Measurements from ENCODE around the gene BGN.

Gene BGN

DNA sequence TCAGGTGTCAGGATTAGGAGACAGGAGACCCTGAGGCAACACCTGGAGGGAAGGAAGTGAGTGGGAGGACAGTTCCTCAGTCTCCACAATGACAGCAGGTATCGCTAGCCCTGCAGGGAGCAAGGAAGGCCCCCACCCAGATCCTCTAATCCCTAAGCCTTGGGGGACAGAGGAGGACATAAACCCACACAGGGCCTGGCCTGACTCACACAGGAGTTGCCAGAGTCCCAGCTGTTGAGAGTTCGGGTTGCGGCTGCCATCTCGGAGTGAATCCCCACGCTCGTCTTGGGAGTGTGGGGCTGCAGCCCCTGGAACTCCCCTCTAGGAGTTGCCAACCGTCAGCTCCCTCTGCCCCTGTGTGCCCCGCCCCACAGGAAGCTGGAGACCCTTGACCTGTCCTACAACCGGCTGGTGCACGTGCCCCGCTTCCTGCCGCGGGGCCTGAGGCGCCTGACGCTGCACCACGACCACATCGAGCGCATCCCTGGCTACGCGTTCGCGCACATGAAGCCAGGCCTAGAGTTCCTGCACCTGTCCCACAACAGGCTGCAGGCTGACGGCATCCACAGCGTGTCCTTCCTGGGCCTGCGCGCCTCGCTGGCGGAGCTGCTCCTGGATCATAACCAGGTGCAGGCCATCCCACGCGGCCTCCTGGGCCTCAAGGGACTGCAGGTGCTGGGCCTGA is 9.2 kb upstream of the BGN start:
- DNase-seq (ENCODE audit: low read depth), result no peak

DNA sequence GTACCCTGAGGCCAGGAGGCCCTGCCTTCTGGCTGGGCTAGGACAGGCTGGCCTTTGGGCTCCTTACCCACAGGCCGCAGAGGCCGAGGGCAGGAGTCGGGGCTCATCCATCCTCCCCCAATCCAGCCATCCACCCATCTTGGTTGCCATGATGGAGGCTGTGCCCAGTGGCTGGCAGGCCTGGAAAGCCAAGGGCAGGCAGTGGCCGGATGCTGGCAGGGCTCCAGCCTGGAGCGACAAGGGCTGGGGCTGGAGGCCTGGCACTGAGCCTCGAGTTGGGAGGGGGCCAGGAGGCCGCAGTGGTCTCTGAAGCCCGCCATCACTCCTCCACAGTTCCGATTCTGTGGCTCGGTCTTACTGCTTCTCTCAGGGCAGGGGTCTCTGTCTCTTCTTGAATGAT is 8.6 kb upstream of the BGN start:
- no peak for DNase-seq (ENCODE audit: low read depth)

DNA sequence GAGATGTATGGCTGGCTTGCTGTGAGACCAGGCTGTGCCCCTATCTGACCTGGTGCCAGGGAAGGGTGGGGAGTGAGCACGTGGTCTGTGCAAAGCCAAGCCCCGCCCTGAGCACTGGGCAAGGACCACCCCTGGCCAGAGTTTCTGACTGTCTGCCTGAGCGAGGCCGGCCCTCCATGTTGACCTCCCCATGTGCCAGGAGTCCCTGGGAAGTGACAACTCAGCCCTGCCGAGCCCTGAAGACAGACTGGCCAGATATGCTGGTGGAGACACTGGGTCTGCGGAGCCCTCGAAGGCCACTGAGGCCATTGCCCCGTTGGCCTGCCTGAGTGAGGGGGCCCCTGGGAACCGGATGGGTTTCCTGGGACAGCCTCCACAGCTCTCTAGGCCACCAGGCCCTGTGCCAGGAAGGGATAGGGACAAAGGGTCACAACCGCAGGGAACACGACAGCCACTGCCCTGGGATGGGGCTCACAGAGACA is 7.1 kb upstream of the BGN start:
- DNase-seq (ENCODE audit: low read depth), result no peak

DNA sequence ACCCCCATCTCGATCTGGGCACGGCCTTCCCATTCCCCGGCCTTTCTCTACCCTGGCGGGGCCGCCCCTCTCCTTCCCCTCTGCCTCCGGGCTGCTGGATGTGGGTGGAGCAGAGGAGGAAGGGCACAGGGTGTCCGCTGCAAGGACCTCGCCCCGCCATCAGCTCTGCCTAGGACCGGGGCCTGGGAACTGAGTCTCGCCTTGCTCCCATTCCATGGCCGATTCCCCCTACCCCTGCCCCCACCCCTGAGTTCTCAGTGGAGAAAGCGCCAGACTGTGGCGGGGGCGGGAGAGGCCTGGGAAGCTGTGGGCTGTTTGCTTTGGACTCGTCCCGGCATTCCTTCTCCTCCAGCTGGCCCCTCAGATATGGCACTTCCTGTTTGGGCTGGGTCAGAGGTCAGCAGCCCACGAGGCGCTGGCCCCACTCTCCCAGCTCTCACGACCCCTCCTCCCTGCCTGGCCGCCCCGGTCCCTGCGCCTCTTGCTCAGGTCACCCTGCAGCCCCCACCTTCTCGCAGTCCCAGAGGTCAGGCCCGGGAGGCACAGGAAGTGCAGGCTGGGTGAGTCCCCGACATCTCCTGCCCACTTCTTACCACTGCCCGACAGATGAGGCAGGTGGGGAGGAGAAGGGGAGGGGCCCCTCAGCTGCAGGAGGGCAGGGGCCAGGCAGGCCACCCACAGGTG is 6.4 kb upstream of the BGN start:
- no peak for DNase-seq (ENCODE audit: low read depth)

DNA sequence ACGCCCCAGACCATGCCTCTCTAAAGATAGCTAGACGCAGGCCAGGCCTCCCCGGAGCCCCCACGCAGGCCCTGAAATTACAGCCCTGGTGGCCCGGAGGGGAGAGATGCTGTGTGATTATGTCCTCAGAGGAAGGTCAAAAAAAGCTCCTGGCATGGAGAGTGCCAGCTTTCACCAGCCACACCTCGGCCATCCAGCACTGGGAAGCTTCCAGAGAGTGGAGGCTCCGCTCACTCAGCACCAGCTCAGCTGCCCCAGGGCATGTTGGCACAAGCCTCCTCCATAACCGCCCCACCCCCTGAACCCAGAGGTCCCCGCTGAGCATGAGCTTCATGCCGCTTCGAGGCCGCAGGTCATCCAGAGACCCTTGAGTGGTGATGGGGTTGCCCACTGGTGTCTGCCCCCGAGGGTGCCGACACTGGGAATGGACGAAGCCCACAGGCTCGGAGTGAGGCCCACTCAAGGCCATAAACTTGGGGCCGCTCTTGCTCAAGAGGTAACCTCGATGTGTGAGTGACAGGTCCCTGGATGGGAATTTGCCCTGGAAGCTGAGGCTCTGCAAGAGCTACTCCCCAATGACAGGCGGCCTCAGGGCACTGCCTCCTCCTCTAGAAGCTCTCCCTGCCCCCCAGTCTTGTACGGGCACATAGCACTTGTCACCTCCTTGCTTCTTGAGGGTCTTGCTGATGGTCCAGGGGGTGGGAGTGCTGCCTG is 4.4 kb upstream of the BGN start:
- no peak for DNase-seq (ENCODE audit: low read depth)

DNA sequence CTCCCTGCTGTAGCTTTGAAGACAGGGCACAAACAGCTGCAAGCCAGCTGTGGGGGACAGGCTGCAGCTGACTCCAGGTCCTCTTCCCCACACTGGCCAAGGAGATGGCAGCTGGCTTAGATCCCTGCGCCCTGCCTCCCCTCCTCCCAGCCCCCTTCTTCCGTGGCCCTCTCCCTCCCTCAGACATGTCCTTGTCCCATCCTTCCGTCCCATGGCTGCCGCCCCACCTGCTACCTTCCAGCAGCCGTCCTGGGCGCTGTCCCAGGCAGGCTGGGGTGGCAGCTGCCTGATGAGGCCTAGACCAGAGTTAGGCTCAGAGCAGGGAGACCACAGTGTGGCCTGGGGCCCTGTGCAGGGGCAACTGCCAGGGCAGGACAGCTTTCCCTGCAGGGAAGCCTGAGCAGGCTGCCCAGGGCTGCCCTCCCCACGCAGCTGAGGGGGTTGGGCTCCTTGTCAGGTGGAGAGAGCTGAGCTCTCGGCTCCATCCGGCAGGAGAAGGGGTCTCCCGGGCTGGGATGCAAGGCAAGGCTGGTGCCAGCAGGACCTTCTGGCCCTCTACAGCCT is 3.3 kb upstream of the BGN start:
- DNase-seq (ENCODE audit: low read depth), result no peak

DNA sequence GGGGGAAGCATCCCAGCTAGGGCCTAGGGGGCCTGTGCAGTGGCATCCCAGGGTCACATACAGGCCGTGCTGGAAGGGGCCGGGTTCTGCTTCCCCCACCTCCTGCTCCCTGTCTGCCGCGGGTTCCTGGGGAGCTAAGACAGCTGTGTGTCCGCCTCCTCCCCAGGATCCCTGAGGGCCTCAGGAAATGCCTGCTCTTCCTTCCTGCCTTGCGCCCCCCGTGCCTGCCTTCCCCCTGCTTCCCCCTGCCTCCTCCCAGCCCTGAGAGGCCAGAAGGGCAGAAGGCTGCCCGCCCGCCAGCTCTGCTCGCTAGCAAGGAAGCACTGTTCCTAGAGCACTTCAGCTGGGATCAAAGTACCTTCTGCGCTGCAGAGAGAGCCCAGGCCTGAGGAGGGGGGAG is 2.9 kb upstream of the BGN start:
- no peak for DNase-seq (ENCODE audit: low read depth)

DNA sequence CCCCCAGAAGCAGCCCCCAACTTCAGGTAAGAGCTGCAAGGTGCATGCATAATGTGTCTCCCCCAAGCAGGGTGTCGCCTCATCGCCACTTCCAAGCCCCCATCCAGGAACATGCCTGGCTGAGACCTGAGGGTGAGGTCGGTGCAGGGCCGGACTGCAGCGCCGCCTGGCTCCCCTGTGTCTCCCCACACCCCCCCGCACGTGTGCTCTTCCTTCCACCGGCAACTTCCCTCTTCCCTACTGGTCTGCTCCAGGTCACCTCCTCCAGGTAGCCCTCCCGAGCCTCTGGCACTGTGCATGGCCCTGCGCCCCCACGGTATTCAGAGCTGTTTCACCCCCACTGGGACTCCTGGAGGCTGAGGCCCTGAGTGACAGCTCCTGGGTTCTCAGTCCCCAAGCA is 2.2 kb upstream of the BGN start:
- no peak for DNase-seq (ENCODE audit: low read depth)

DNA sequence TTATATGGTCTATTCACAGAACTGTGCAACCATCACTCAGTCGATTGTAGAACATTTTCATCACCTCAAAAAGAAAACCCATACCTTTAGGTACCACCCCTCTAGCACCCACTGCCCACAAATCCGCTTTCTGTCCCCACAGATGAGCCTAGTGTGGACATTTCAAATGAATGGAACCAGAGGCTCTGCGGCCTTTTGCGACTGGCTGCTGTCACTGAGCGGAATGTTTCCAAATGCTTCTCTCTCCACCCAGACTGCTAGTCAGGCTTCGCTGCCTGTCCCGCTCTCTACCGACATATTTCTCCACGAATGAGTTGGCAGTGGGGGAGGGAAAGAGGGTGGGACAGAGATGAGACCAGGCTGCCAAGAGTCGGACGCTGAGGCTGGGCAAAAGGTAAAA is 1.7 kb upstream of the BGN start:
- no peak for DNase-seq (ENCODE audit: low read depth)

DNA sequence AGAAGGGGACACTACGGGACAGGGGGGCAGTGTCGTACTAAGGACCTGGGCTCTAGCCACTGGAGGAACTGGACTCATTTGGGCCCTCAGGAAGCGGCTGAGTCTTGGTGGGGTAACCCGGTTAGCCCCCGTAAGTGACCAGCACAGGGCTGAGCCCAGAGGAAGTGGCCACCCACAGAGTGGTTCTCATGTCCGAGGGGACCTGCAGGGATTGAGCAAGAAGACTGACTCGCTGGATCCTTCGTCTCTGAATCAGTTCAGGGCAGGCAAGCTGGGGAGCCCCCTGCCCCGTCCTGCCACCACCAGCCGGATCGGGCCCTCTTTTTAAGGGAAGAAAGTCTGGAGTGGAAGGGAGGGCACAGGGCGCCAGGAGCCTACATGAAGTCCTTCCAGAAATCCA is 719 bp upstream of the BGN start:
- DNase-seq (ENCODE audit: low read depth), result no peak

DNA sequence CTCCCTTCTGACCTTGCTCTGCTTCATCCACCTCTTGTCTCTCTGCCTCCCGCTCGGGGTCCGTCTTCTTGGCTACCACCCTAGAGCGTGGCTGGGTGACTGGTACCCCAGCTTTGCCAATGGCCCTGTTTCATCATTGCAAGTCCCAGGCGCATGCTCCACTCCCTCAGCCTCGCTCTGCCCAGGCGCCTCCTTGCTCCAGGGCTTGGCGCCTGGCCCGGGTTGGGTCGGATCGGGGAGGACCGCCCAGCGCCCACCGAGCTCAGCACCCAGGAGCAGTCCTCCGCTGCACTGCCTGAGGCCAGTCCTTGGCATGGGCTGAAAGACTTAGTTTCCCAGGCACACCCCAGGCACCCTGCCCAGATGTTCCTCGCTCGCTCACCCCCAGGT is 577 bp downstream of the BGN start:
- DNase-seq (ENCODE audit: low read depth), result no peak

DNA sequence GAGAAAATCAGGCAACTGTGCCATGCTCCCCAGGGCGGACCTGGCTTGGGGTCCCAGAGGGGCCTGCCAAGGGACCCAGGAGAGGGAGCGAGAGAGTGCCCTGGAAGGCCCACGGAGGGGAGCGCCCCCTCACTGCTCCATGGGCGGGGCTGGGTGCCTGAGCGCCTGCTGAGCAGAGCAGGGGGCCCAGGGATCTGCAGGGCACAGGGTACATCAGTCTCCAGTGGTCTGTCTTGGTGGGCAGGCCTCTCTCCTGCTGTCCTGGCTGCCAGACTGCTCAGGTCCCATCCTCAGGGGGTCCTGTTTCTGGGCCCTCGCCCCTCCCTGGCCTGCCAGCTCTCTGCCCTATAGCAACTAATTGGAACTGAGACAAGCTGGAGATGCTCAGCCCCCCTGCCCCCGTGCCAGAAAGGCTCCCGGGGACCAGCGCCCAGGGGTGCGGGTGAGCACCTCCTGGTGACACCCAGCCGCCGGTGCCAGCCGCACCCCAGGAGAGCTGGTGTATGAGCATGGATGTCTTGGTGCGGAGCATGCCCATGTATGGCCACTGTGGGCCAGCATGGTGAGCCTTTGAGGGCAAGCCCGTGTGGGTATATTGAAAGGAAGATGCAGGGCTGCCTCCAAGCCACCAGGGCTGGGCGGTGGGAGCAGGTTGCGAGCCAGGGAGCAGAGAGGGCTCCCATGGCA is 1.3 kb downstream of the BGN start:
- DNase-seq (ENCODE audit: low read depth), result no peak

DNA sequence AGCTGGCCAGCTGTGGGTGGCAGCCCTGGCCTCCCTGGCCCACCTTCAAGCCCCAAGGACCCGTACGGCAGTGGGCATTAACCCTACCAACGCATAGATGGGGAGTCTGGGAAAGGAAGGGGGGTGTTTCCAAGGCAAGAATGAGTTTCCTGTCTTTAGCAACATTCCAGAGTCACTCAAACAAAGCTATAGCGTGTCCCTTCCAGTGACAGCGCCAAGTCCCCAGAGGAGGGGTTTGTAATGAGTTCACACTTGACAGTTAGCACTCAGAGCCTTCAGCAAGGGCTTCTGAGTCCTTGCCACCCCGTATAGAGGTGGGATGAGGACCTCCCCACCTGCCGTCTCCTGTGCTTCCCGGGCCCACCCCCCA is 1.8 kb downstream of the BGN start:
- no peak for DNase-seq (ENCODE audit: low read depth)

DNA sequence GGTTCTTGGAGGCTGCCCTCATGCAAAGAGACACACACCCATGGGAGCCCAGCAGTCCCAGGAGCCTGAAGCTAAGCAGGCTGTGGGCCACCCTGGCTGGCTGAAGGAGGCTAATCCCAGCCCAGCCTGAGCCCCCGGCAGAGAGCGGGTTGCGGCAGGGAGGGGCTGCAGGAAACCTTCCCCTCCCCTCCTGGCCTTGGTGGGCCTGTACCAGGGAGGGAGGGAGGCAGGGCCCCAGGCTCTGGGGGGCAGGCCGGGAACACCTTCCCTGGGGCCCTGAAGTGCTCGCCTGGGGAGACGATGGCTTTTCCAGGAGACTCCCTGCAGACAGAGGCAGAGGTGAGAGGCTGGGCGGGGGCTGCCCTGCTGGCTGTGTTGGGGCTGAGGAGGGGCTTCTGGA is 3.7 kb downstream of the BGN start:
- no peak for DNase-seq (ENCODE audit: low read depth)

DNA sequence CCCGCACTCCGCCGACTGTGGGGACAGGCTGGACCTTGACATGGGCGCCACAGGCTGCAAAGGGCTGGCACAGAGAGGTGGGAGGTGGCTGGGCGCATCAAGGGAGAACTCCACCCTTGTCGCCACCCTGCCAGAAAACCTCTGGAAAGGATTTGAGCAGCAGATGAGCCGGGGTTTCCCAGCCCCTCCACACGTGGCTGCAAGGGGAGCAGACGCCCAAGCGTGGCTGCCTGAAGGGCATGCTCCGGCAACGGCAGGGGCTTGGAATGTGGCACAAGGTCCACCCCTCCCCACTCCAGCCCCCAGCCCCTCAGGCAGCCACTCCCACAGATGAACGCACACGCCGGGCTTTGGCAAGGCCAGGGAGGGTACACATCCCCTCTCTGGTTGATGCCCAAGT is 4.6 kb downstream of the BGN start:
- DNase-seq (ENCODE audit: low read depth), result no peak

DNA sequence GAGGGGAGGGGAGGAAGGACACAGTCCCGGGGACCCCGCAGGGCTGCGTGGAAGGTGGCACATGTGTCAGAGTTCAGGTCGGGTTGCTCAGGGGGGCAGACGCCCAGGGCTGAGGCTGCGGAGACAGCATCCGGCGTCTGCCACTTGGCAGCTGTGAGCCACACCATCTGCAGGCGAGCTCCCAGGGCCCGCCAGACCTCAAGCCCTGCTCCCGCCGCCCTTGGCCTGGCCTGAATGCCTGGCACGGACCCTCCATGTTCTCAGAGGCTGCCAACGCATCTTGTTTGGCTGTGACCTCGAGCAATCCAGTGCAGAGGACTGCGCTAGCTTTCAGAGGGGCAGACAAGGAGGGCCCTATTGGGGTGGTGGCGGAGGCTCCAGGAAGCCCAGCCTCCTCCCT is 5.1 kb downstream of the BGN start:
- DNase-seq (ENCODE audit: low read depth), result no peak

DNA sequence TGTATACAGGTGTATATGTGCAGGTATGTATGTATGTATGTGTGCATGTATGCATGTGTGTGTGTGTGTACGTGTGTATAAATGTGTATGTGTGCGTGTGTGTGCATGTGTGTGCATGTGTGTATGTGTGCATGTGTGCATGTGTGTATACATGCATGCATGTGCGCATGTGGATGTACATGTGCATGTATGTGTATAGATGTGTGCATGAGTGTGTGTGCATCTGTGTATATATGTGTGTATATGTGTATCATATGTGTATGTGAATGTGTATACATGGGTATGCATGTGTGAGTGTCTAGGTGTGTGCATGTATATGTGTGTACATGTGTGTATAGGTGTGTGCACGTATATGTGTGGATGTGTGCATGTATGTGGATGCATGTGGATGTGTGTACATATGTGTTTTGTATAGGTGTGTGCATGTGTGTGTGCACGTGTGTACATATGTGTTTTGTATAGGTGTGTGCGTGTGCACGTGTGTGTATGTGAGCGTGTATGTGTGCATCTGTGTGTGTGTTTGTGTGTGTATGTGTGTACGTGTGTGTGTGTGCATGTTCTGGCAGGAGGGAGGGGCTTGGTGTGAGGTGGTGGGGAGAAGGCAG is 6.0 kb downstream of the BGN start:
- DNase-seq (ENCODE audit: low read depth), result no peak

DNA sequence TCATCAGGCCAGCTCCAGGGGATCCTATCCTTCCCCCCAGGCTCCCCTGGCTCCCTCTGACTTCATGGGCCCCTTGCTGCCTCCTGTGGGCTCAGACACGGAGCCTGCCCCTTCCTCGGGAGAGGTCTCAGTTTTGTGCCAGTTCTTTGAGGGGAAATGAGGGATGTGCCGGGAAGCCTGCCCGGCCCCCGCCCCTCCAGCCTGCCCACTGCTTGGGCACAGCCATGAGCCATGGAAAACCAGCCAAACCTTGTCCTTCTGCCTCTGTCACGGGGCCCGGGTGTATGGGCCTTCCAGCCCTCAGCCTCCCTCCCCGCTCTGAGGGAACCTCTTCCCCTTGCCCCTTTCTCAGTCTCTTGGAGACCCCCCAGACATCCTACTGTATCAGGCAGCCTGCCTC is 6.8 kb downstream of the BGN start:
- DNase-seq (ENCODE audit: low read depth), result no peak

DNA sequence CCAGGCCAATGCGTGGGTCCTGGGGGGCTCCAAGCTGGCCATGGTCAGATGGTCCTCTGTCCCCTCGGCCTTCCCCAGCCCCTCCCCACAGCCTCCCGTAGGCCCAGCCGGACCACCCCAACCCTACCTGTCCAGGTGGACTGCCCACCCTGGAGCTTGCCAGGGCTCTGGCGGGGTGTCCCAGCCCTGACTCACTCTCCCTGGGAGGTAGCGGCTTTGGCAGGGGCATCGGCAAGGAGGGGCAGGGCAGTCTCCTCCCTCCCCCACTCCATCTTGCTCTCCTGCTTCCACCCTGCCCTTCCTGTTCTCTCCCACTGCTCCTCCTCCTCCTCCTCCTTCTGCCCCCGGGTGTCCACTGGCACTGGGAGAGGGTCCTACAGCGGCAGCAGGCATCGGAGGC is 7.4 kb downstream of the BGN start:
- DNase-seq (ENCODE audit: low read depth), result no peak

DNA sequence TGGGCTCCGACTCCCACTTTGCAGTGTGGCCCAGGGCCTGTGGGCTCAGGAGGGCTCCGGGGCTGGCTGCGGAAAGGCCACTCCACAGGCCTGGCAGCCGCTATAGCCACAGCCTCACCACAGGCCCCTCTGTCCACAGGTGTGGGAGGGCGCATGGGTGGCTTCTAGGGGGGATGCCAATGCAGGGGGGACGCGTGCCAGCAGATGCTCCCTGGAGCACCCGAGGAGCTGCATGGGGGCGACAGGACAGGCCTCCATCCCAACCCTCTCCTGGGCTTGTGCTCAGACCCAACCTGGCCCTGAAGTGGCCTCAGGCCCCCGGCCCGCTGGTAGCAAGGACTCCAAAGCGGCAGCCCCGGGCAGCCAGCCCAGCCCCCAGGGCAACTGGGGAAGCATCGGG is 8.0 kb downstream of the BGN start:
- no peak for DNase-seq (ENCODE audit: low read depth)

DNA sequence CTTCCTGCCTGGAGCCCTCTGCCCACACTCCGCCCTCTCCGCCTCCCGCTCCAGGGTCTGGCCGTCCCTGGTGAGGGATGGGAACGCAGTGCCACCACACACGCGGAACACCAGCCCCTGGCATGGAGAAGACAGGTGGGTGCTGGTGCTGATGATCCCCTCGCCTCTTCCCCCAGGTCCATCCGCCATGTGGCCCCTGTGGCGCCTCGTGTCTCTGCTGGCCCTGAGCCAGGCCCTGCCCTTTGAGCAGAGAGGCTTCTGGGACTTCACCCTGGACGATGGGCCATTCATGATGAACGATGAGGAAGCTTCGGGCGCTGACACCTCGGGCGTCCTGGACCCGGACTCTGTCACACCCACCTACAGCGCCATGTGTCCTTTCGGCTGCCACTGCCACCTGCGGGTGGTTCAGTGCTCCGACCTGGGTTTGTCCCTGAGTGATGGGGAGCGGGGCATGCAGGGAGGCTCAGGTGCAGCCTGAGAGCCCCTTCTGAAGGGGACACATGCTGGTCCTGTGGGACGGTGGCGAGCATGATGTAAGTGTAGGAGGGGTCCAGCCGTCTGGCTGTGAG is 9.8 kb downstream of the BGN start:
- DNase-seq (ENCODE audit: low read depth), result no peak

DNA sequence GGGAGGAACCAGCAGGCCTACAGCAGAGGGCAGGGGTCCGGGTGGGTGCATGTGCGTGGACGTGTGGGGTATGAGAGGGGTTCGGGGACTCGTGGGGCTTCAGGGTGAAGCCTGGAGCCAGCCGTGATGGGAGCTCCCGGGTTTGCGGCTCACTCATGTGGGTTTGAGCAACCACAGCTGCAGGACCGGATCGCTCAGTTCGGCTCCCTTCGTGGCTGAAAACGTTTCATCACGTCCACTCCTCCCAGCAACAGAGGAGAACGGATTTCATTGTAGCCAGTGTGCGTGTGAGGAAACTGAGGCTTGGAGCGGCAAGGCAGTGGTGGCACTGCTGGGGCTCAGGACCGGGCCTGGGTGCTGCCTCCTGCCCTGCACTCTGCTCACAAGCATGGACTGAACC is 10.6 kb downstream of the BGN start:
- DNase-seq (ENCODE audit: low read depth), result no peak
